Left lung (tissue), 10 donors: ENCODE data around the gene APPL2. TPM values are rescaled to one million over a fixed set of nuclear protein-coding genes. Genes with fewer than 3 reads are reported as not detected.

Experiments used
- ATAC-seq: fragments of 200-7000 bp; cut with Tn5 transposase; one replicate; pipeline ENCODE4 v1.9.1; 2020; ENCODE audit warnings: moderate library complexity
- DNase-seq, 4 donors: peaks; one replicate each; pipeline ENCODE4 v3.0.0-alpha.2; 2013 to 2020
- H3K27ac ChIP-seq, 2 donors: fragments of 200-600 bp; sonication (generic) in 1 of 2; one replicate each; pipeline versions ENCODE4 v1.5.0 to v1.8.0; 2020 to 2021
- H3K27me3 ChIP-seq, 2 donors: fragments of 200-600 bp; sonication (generic) in 1 of 2; one replicate each; pipeline versions ENCODE4 v1.5.0 to v1.8.0; 2020 to 2021
- H3K36me3 ChIP-seq, 2 donors: fragments of 200-600 bp; sonication (generic) in 1 of 2; one replicate each; pipeline versions ENCODE4 v1.5.0 to v1.8.0; 2020 to 2021
- H3K4me1 ChIP-seq, 2 donors: fragments of 200-600 bp; one replicate each; pipeline ENCODE4 v1.8.0; 2021
- H3K4me3 ChIP-seq, 2 donors: fragments of 200-600 bp; sonication (generic) in 1 of 2; one replicate each; pipeline versions ENCODE4 v1.5.0 to v1.8.0; 2020 to 2021; ENCODE audit warnings: mild to moderate bottlenecking in 1 of 2
- H3K9me3 ChIP-seq, 2 donors: fragments of 200-600 bp; sonication (generic) in 1 of 2; one replicate each; pipeline versions ENCODE4 v1.5.0 to v1.8.0; 2020 to 2021
- CTCF ChIP-seq, 2 donors: fragments of 200-600 bp; sonication (generic) in 1 of 2; IDR thresholded peaks; one replicate each; pipeline versions ENCODE4 v1.5.0 to v1.8.0; 2021; ENCODE audit warnings: antibody characterized with exemption in 2 of 2
- intact Hi-C, 2 donors: fragments of 100-400 bp; cut with DNase I; formaldehyde crosslinking; loops; one replicate each; pipeline versions ENCODE4 v1.11.2 to v1.14.2; 2022
- polyA plus RNA-seq, 6 donors: library from polyadenylated mRNA; unstranded; fragments of 120-200 nt; gene quantifications; one replicate each; pipeline ENCODE4 v1.2.1, GENCODE V29; 2013; ENCODE audit not compliant: insufficient read length in 6 of 6
- total RNA-seq, 2 donors: library from RNA; stranded (reverse); fragmentation: NEBNext Ultra II Directional; extraction: Animal tissue kit (Norgen Biotek cat#: 25700); gene quantifications; one replicate each; pipeline ENCODE4 v1.2.1, GENCODE V29; 2021
- donor health status: DM: no; HTN: yes; CAD: no.
- donor health status: DM: no; HTN: no; CAD: no.

APPL2 gene
- total and polyA plus RNA-seq, 8 donors: 27.8 to 101 (median 75.7) TPM

DNA sequence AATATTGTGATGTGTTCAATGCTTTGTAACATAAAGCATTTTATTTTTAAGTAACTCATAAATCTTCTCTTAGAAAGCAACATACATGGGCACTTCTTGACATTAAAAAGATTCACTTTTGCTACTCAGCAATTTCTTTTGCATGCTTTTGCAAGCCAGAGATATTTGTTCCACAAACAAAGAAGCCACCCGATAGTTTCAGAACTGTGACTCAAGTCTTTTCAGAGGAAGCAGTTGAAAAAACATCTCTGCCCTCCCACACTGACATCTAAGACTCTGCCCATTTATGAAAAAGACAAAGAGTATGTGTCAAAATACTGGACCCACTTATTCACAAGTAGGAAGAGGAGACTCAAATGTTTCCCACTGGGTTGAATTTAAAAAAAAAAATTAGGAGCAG is 7.5 kb downstream of the APPL2 start:
- Histone ChIP-seq H3K27me3 (no peaks in the 10 kb centered on the region), H3K4me3 (no peak overlapping the region), H3K4me1 (peaks cover 10 to 83% of the 10 kb centered on the region in 2 donors), H3K27ac (peak overlapping the region; percentile 34 to 35), H3K36me3 (peaks cover 0 to 23% of the 10 kb centered on the region in 2 donors), H3K9me3 (no peaks in the 10 kb centered on the region)
- no peak for TF ChIP-seq CTCF (IDR thresholded peaks at IDR 0.05)
- intact Hi-C loops: no loop called here
- ATAC-seq: peak; percentile 23
- no peak for DNase-seq

- Histone ChIP-seq H3K4me3 (no peak overlapping the region), H3K9me3 (no peaks in the 10 kb centered on the region), H3K27me3 (no peaks in the 10 kb centered on the region), H3K4me1 (peaks cover 5 to 83% of the 10 kb centered on the region in 2 donors), H3K27ac (peak overlapping the region in 1 of 2 donors; percentile 34), H3K36me3 (peaks cover 0 to 23% of the 10 kb centered on the region in 2 donors)
- intact Hi-C loops: no loop called here
- no peak for TF ChIP-seq CTCF (IDR thresholded peaks at IDR 0.05)
- DNase-seq (no peak), ATAC-seq (no peak)
These were observed 8.1 kb downstream of the APPL2 start for GRCh38 chr12:105227879-105228278.

DNA sequence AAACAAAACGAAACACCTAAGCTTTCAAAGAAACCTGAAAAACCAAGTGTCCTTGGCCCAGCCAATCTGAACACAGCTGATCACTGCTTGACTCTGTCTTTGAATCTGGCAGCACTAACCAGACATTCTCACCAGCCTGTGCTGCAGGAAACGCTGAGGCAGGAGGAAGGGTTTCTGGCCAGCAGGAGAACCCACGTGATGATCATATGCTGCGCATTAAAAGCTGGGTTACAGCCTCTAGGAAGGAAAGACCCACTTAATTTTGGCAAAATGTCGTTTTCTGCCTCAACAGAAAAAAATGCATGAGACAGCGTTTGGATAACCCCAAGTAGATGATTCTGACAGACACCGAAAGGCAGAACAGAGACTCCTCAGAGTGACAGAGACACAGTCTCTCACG is 9.8 kb downstream of the APPL2 start:
- H3K27me3 ChIP-seq: no peaks in the 10 kb centered on the region
- no peak for TF ChIP-seq CTCF (IDR thresholded peaks at IDR 0.05)
- H3K4me3 ChIP-seq: no peak overlapping the region
- peaks cover 5 to 82% of the 10 kb centered on the region in 2 donors for H3K4me1 ChIP-seq
- peak; percentile 83 for ATAC-seq
- H3K27ac ChIP-seq: peak overlapping the region; percentile 67 to 74
- peak in 3 of 4 donors; percentile 22 to 81 (median 62) for DNase-seq
- H3K36me3 ChIP-seq: peaks cover 0 to 33% of the 10 kb centered on the region in 2 donors
- intact Hi-C loops: no loop called here
- H3K9me3 ChIP-seq: no peaks in the 10 kb centered on the region

DNA sequence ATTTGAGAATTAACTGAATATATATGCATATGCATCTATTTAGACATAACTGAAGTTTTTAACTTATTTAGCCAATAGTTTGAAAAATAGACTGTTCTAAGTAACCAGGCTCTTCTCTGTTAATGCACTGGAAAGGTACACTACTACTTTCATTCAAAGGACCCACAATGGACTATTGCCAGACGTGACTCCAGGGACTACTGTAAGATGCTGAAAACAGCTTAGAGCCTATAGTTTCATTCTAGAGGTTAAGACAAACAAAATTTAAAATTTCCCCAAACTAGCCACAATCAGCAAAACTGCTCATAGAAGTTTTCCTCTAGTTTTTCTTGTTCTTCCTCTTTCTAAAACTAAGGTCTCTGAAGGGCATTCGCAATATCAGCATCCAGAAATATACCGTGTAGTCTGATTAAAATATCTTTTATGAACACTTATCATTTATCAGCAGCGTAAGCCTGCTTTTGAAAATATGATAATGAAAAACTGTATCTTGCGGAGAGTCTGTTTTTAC is 10.4 kb downstream of the APPL2 start:
- peaks cover 0 to 33% of the 10 kb centered on the region in 2 donors for H3K36me3 ChIP-seq
- intact Hi-C loops: no loop called here
- H3K4me3 ChIP-seq: no peak overlapping the region
- H3K27ac ChIP-seq: peak overlapping the region in 1 of 2 donors; percentile 67
- H3K4me1 ChIP-seq: peaks cover 5 to 83% of the 10 kb centered on the region in 2 donors
- DNase-seq (no peak), ATAC-seq (no peak)
- no peaks in the 10 kb centered on the region for H3K9me3 ChIP-seq
- no peak for TF ChIP-seq CTCF (IDR thresholded peaks at IDR 0.05)
- H3K27me3 ChIP-seq: no peaks in the 10 kb centered on the region

DNA sequence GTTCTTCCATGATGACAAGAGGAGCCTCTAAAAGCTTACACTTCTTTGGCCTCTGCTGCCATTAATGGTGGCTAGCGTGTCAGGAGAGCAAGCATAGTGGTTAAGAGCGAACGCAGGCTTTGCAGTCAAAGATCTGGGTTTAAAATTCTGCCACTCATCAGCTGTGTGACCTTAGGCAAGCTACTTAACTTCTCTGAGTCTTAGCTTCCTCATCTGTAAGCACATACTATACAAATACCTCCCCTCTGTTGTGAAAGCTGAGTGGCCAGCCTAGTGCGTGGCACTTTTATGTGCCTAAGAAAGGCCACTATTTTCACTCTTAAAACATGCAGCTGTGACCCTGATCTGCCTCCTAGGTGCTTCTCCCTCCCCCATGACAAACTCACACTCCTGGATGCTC is 11.6 kb downstream of the APPL2 start:
- ATAC-seq (no peak), DNase-seq (no peak)
- Histone ChIP-seq H3K4me3 (no peak overlapping the region), H3K27ac (peak overlapping the region in 1 of 2 donors; percentile 72), H3K9me3 (no peaks in the 10 kb centered on the region), H3K4me1 (peaks cover 5 to 78% of the 10 kb centered on the region in 2 donors), H3K27me3 (no peaks in the 10 kb centered on the region), H3K36me3 (peaks cover 0 to 31% of the 10 kb centered on the region in 2 donors)
- intact Hi-C loops: no loop called here
- no peak for TF ChIP-seq CTCF (IDR thresholded peaks at IDR 0.05)
